NCI-H2107 (cell line): ENCODE measurements around the gene RAC3.
A peak's percentile ranks its signal among the peaks of the same experiment; 100 is the strongest.
"Not testable (repeated sequence)": the region's sequence is repeated elsewhere in the genome, so short reads cannot be mapped to it uniquely, and the experiment has no call there.

Source experiments
- DNase-seq: peaks from one replicate; lab custom pipeline; 2025; lab: John Stamatoyannopoulos, UW

Gene RAC3

DNA sequence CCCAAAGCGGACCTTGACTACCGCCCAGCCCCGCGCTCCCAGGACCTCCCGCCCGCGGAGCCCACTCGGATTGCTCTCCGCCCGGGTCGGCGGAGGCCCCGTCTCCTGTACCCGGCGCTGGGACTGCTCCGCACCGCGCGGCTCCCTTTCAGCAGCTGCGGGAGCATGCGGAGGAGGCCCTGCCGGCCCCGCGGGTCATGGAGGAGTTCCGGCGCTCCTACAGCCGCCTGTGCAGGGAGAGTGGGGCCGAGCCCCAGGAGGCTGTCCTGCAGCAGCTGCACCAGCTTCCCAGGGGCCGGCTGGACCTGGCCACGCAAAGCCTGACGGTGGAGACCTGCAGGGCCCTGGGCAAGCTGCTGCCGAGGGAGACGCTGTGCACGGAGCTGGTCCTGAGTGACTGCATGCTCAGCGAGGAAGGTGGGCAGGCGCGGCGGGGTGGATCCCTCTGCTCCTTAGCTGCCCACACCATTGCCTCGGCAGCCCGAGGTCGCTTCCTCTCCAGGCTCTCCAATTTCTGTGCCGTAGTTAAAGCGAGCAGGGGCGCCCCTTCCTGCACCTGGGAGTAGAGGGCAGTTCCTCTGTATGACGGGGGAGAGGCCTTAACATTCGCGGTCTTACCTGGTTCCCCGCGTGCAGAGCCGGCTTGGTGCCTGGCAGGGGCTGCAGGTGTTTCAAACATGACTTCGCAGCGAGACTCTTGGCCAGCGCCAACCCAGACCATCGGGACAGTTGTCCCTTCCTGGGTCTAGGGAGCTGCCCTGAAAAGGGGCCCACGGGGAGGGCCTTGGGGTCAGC is 7.8 kb upstream of the RAC3 start:
- no peak for DNase-seq

DNA sequence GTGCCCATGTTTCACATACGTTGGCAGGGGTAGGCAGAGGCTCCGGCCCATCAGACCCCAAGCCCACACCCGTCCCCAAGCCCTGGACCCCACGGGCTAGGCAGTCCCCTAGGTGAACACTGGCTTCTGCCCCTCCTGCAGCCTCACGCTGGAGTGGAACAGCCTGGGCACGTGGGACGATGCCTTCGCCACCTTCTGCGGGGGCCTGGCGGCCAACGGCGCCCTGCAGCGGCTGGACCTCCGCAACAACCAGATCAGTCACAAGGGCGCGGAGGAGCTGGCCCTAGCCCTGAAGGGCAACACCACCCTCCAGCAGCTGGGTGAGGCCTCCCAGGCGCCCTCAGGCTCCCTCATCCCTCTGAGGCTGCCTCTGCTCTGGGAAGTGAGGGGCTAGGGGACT is 6.6 kb upstream of the RAC3 start:
- DNase-seq: no peak

DNA sequence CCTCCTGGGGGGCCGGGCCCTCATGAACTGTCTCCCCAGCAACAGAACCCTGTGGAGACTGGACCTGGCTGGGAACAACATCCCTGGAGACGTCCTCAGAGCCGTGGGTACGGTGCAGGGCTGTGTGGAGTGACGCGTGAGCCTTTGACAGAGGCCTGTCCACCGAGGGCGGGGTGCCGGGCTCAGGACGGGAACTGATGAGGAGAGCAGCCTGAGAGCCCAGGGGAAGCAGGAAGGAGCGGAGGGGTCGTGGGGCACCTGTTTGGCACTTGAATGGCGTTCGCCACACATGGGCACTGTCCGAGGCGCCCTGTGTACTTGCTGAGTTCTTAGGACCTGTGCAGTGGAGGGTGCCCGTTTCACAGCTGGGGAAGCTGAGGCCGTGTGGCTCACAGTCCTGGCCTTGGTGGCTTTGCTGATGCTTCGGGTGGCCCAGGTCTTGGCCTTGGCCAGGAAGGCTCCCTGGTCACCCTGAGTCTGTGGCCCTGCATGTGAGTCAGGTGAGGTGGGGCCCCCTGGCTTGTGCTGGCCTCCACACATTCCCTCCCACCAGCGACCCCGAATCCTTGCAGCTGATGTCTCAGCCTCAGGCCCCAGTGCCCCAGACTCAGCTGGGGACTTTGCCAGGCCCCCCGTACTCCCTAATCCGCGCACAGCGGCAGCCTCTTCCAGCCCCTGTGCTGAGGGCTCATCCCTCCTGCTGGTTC is 5.9 kb upstream of the RAC3 start:
- no peak for DNase-seq

DNA sequence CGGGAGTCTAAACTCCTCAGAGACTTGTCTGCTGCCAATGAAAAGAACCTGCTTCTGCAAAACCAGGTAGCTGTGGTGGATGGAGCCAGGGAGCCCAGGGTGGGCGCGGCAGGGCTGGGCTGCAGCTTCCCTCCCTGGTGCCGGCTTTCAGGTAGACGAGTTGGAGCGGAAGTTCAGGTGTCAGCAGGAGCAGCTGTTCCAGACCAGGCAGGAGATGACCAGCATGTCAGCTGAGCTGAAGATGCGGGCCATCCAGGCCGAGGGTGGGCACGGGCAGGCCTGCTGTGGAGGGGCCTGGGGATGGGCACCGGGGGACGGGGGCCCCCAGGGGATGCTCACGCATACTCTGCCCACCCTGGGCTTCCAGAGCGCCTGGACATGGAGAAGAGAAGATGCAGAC is 3.2 kb upstream of the RAC3 start:
- DNase-seq: no peak

DNA sequence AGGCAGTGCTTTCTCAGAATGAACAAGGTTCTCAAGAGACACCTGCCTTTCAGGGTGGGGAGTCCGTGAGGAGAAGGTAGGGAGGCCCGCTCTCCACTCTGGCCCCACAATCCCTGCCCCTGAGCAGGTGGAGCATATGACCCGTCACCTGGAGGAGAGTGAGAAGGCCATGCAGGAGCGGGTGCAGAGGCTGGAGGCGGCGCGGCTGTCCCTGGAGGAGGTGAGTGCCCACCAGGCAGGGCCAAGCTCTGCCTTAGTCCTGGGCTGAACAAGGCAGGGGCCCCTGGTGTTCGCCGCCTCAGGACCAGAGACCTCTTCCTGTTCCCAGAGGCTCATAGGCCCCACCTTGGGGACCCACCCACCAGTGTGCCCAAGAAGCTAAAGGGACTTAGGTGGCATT is 2.5 kb upstream of the RAC3 start:
- no peak for DNase-seq

DNA sequence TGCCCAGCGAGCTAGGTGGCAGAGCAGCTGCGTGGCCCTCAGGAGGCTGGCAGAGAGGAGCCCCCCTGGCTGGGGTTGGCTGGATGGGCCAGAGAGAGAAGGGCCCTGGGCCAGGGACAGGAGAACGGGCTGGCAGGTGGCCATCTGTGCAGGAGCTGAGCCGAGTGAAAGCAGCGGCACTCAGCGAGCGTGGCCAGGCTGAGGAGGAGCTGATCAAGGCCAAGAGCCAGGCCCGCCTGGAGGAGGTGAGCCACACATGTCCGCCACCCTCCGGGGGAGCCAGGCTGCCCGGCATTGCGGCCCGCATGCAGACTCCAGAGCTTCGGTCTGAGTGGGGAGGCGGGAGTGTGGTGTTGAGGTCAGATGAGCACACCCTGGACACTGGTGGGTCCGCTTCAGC is 2.1 kb upstream of the RAC3 start:
- no peak for DNase-seq

DNA sequence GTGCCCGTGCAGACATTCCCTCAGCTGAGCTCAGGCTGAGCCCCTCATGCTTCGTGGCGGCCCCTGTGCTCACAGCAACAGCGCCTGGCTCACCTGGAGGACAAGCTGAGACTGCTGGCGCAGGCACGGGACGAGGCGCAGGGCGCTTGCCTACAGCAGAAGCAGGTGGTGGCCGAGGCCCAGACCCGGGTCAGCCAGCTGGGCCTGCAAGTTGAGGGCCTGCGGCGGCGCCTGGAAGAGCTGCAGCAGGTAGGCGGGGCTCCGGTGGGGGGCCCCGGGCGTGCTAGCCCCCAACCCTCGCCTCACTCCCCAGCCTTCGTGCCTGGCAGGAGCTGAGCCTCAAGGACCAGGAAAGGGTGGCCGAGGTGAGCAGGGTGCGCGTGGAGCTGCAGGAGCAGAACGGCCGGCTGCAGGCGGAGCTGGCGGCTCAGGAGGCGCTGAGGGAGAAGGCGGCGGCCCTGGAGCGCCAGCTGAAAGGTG is 1.4 kb upstream of the RAC3 start:
- no peak for DNase-seq

DNA sequence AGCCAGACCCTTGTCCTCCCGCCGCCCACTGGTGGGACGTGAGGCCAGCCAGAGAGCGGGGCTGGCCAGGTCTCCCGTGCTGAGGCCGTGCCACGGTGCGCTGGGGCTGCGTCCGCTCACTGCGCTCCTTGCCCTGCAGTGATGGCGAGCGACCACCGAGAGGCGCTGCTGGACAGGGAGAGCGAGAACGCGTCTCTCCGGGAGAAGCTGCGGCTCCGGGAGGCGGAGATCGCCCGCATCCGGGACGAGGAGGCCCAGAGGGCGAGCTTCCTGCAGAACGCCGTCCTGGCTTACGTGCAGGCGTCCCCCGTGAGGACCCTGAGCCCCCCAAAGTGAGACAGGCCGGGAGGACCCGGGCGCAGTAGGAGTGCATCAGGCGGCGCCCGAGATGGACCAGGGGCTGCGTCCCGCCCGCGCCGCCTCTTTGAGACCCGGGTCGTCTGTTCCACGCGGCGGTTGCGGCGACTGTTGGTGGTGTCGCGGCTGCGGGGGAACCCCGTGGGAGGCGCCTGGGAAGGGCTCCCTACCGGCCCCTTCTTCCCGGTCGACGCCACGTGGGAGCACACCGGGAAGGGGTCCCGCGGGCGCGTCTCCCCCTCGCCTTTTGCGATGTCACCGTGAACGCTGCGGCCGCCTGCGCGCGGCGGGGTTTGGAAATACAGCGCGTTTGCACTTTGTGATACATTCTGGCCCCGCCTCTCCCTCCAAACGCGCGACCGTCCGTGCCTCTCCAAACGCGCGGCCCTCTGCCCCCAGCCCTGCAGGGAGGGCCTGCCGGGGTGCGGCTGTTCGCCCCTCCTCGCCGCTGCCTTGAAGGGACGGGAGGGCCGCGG is 792 bp upstream of the RAC3 start:
- peak; percentile 52 for DNase-seq

DNA sequence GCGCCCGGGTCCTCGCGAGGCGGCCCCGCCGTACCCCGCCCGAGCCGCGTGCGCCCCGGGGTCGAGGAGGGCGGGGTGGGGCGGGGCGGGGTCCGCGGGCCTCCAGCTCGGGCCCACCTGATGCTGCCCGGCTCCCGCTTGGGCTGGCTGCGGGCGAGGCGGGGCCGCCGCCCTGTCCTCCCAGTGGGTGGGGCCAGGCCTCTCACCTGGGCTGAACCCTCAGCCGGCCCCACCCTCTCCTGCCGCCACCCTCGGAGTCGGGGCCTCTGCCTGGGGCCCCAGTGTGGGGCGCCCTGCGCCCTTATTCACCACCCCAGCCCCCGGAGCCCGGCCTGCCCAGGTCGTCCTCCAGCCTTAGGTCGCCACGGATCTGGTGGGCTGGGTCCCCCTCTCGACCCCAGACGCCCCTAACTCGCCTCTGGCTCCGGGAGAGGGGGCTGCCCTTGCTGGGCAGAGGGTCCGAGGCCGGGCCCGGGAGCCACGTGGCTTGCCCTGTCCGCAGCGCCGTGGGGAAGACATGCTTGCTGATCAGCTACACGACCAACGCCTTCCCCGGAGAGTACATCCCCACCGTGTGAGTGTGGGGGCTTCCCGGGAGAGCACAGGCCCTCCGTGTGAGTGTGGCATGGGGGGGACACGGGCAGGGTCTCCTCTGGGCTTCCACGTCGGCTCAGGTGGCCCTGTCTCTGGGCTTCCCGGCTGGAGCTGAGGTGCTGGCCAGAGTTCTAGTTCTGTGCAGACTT is 578 bp downstream of the RAC3 start:
- DNase-seq: no peak

DNA sequence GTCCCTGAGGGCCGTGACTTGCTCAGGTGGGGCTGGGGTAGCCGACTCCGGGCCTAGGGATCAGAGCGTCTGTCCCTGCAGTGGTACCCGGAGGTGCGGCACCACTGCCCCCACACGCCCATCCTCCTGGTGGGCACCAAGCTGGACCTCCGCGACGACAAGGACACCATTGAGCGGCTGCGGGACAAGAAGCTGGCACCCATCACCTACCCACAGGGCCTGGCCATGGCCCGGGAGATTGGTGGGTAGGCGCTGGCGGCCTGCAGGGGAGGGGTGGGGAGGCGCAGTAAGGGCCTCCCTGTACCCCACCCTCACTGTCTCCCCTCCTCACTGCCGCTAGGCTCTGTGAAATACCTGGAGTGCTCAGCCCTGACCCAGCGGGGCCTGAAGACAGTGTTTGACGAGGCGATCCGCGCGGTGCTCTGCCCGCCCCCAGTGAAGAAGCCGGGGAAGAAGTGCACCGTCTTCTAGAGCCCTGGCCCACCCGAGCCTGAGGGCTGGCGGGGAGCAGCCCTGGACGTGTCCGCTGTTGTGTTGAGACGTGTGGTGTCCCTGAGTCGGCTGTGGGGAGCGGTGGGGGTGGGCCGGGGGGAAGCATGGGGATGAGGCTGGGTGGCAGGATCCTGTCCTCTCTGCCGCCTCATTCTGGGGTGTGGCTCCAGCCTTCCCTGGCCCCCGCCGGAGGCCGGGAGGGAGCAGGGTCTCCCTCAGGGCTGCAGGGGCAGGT is 2.0 kb downstream of the RAC3 start:
- no peak for DNase-seq

DNA sequence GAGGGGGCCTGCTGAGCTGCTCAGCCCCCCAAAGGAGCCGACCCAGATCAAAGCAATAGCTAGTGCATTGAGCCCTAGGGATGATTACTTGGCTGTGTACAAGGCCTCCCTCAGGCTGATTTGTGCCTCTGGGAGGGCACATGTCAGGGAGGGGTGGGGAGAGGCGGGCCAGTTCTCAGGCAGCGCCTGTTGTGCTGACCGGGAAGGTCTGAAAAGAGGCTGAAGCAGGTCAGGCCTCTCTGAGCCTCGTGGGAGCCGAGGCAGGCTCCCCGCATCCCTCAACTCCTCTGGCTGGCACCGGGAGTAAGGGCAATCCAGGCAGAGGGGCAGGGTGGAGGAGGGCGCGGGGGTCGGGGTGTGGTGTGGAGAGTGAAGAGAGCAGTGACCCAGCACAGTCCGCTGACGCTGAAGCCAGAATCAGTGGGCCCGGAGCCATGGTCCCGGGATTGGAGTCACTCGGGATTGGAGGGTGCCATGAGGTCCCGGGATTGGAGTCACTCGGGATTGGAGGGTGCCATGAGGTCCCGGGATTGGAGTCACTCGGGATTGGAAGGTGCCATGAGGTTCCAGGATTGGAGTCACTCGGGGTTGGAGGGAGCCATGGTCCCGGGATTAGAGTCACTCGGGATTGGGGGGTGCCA is 3.0 kb downstream of the RAC3 start:
- DNase-seq: no peak

DNA sequence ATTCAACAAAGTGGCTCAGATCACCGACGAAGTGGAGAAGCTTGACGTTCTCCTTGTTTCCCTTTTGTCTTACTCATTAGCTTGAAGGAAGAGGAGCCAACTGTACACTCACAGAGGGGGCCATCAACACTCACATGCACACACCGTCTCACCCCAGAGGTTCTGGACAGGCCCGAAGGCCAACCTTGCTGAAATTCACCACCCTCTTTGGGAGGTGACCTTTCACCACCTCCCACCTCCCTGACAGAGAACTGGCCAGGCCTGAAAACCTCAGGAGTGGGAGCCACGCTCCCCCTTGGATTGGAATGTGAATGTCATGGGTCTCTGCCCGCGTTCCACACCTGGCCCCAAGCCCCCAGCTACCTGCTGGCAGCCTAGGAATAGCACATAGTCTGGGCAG is 4.0 kb downstream of the RAC3 start:
- DNase-seq: no peak

DNA sequence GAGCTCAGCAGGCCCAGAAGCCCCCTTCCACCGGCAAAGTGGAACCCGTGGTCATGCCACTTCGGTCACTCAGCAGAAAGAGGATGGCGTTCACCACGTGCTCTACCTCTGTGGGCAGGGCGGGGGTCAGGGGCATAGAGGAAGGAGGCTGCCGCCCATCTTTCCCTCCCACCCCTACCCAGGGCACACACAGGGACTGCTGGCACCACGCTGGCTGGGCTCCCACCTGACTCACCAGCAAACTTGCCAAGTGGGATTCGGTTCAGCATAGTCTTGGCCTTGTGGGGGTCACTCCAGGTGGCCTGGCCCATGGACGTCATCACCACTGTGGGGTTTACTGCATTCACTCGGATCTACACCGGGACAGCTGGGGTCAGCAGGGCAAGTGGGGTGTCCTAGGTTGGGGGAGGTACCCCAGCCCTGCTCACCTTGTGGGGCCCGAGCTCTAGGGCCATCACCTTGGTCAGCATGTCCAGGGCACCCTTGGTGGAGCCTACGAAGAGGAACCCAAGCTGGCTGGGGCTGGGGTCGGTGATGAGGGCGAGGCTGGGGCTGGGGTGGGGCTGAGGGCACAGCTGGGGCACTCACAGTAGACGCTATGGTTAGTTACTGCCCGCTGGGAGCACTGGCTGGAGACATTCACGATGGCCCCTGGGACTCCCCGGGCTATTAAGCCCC is 4.6 kb downstream of the RAC3 start:
- DNase-seq: no peak

DNA sequence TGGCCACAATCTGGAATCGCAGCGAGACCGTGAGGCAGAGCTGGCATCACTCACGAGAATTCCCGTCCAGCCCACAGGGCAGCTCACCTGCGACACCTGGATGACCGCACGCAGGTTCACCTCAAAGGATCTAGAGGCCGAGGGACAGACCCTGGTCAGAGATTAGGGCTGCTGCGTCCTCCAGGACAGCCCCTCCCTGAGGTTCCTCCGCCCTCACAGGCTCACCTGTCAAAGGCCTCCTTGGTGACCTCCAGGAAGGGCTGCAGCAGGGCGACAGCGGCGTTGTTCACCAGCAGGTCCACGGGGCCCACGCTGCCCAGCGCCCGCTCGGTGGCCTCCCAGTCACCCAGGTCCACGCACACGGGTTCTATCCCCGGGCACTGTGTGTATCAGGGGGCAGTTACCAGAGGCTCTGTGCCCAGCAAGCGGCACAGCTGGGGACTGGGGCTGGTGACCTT is 5.2 kb downstream of the RAC3 start:
- no peak for DNase-seq

DNA sequence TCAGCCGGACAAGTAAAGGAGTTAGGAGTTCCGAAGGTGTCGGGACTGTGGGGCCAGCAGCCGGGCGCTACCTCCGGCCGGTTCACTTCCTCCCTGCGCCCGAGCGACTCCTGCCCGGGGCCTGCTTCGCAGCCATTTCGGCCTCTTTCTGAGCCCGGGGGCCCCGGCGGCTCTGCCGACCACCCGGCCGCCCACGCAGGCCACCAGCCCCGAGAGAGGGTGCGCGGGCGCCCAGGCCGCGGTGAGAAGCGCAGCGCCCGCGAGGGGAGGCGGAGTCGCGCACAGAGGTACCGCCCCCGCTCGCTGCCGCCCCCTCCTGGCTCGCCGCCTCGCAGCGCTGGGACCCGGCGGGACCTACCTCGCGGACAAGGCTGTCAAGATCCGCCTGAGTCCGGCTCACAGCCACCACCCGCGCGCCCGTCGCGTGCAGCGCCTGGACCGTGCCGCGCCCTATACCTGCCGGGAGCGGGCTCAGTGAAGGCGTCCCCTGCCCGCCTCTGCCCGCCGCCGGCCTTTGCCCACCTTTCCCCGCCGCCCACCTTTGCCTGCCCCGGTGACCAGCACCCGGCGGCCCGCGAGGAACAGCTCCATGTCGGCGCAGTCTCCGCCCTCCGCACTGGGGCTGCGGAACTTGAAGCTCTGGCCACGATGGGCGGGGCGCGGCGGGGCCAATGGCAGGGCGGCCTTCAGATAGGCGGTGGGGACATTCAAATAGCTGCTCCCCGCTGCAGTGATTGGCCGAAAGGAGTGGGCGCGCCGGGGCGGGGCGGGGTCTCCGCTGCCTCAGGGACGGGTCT is 5.8 kb downstream of the RAC3 start, which contains the start of gene DCXR:
Gene DCXR, minus strand, starts transcription at position 606 of the 797 bp plus-strand sequence. Its CDS starts 15 bp downstream, at position 591.
- DNase-seq: peak; percentile 82

DNA sequence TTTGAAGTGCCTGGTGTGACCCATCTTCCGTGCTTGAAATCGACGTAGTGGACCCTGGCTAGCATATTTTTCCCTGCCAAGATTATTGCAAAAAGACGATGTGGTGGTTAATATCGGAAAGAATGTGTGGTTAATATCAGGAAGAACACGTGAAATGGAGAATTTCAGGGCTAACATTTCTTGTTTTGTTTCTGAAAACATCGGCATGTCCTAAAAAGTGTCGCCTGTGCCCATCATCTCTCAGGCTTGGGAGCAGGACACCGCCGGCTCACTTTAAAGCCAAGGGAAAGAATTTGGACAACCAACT is 6.4 kb downstream of the RAC3 start:
- no peak for DNase-seq

DNA sequence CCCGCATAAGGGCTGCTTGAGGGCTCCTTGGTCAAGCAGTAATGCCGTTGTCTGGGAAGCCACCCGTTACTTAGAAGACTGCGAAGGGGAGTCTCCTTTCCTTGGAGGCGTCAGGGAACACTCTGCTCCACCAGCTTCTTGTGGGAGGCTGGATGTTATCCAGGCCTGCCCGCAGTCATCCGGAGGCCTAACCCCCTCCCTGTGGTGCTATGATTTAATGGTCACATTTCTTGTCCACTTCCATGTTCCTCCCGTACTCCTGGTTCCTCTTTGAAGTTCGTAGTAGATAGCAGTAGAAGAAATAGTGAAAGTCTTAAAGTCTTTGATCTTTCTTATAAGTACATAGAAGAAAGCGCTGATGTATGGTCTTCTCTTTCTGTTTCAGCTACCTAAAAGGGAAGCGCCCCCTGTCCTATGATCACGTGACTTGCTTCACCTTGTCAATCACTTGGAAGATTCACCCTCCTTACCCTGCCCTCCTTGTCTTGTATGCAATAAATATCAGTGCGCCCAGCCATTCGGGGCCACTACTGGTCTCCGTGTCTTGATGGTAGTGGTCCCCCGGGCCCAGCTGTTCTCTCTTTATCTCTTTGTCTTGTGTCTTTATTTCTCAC is 7.4 kb downstream of the RAC3 start:
- not testable (repeated sequence) for DNase-seq

DNA sequence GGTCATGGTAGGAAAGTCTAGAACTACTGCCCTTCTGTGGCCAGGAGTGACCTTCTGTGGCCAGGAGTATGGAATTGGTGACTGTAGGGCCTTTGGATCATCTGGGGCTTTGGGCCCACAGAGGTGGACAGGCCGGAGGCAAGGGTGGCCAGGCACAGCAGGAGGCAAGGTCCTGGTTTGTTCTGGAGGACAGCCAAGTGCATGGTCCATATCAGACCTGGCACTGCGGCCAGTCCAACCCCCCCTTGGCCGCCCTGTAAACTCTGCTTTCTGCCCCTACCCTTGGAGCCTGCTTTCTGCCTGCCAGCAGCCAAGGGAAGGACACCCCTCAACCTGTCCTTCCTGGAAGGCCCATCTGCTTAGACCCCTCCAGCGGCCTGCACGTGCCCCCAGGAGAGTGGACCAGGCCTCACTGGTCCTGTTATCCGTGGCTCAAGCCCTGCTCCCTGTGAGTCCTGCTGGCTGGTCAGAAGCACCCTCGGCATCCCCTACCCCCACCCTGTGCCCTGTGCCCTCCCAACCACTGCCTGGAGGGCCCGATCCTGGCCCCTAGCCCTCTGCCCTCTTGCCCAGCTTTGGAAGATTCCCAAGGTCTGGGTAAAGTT is 8.3 kb downstream of the RAC3 start:
- DNase-seq: no peak
